Hepatic stellate cell (primary cell): ENCODE results near the gene FAM177A1.
"Not testable (repeated sequence)": the region's sequence is repeated elsewhere in the genome, so short reads cannot be mapped to it uniquely, and the experiment has no call there.

Experiments used
- DNase-seq: peaks from one replicate; pipeline ENCODE4 v3.0.0; 2011; ENCODE audit warnings: low spot score

FAM177A1 gene

GRCh38 chr14:35046048-35046750, at the start of gene FAM177A1:
TSS of gene FAM177A1 (plus strand) at chr14:35046272. CDS start at chr14:35046464, 192 bp downstream.
- peak; percentile 97 for DNase-seq

- no peak for DNase-seq
Measured at GRCh38 chr14:34997762-34998161, 48.3 kb upstream of the FAM177A1 start.

GRCh38 chr14:34999500-34999899, 46.6 kb upstream of the FAM177A1 start:
- no peak for DNase-seq

- no peak for DNase-seq
Measured at GRCh38 chr14:35001621-35002020, 44.5 kb upstream of the FAM177A1 start.

- DNase-seq = no peak
Measured at GRCh38 chr14:35004839-35005238, 41.2 kb upstream of the FAM177A1 start.

- no peak for DNase-seq
Measured at GRCh38 chr14:35016568-35016967, 29.5 kb upstream of the FAM177A1 start.

- no peak for DNase-seq
Measured at GRCh38 chr14:35020713-35021112, 25.4 kb upstream of the FAM177A1 start.

- no peak for DNase-seq
Measured at GRCh38 chr14:35028435-35028834, 17.6 kb upstream of the FAM177A1 start.

GRCh38 chr14:35032562-35032961, 13.5 kb upstream of the FAM177A1 start:
- no peak for DNase-seq

- no peak for DNase-seq
Measured at GRCh38 chr14:35034440-35034833, 11.6 kb upstream of the FAM177A1 start.

GRCh38 chr14:35034944-35035554, 11.0 kb upstream of the FAM177A1 start:
- not testable (repeated sequence) for DNase-seq

GRCh38 chr14:35038312-35038711, 7.8 kb upstream of the FAM177A1 start:
- DNase-seq = not testable (repeated sequence)

- DNase-seq = no peak
Measured at GRCh38 chr14:35042632-35043031, 3.4 kb upstream of the FAM177A1 start.

GRCh38 chr14:35043046-35043445, 3.0 kb upstream of the FAM177A1 start:
- no peak for DNase-seq

- DNase-seq = peak; percentile 32
Measured at GRCh38 chr14:35044939-35045797, 904 bp upstream of the FAM177A1 start.

GRCh38 chr14:35045798-35046047, 349 bp upstream of the FAM177A1 start:
- no peak for DNase-seq

GRCh38 chr14:35046751-35047536, 872 bp downstream of the FAM177A1 start:
- no peak for DNase-seq

- DNase-seq = no peak
Measured at GRCh38 chr14:35047976-35048513, 2.0 kb downstream of the FAM177A1 start.

GRCh38 chr14:35050652-35051051, 4.6 kb downstream of the FAM177A1 start:
- peak; percentile 50 for DNase-seq

- no peak for DNase-seq
Measured at GRCh38 chr14:35051796-35052195, 5.7 kb downstream of the FAM177A1 start.

GRCh38 chr14:35052637-35053036, 6.6 kb downstream of the FAM177A1 start:
- no peak for DNase-seq
